Heart left ventricle (tissue), 16 donors: ENCODE results near the gene PRKCA. TPM values are rescaled to one million over a fixed set of nuclear protein-coding genes. Genes with fewer than 3 reads are reported as not detected.

Experiments
- ATAC-seq, 4 donors: fragments of 200-7000 bp; cut with Tn5 transposase; one replicate each; pipeline ENCODE4 v1.9.1; 2020 to 2022; ENCODE audit warnings: moderate library complexity in 4 of 4, mild to moderate bottlenecking in 3 of 4, moderate number of reproducible peaks in 1 of 4
- DNase-seq, 5 donors: peaks; one replicate each; pipeline ENCODE4 v3.0.0-alpha.2; 2020
- H3K27ac ChIP-seq, 12 donors: fragments of 200-600 bp; sonication (generic) in 4 of 12; one replicate each; pipeline versions ENCODE4 v1.5.0 to v1.8.0; 2016 to 2022; ENCODE audit warnings: mild to moderate bottlenecking in 2 of 12
- H3K27me3 ChIP-seq, 9 donors: fragments of 200-600 bp; sonication (generic) in 2 of 9; one replicate each; pipeline versions ENCODE4 v1.5.1 to v1.8.0; 2016 to 2022; ENCODE audit warnings: mild to moderate bottlenecking in 3 of 9
- H3K36me3 ChIP-seq, 9 donors: fragments of 200-600 bp; sonication (generic) in 2 of 9; one replicate each; pipeline versions ENCODE4 v1.5.0 to v1.8.0; 2018 to 2022; ENCODE audit warnings: mild to moderate bottlenecking in 2 of 9
- H3K4me1 ChIP-seq, 12 donors: fragments of 200-600 bp; sonication (generic) in 4 of 12; one replicate each; pipeline versions ENCODE4 v1.5.0 to v1.8.0; 2016 to 2022; ENCODE audit warnings: mild to moderate bottlenecking in 3 of 12
- H3K4me3 ChIP-seq, 12 donors: fragments of 200-600 bp; sonication (generic) in 4 of 12; one replicate each; pipeline versions ENCODE4 v1.5.0 to v1.8.0; 2017 to 2022; ENCODE audit warnings: mild to moderate bottlenecking in 9 of 12, moderate library complexity in 4 of 12
- H3K9me3 ChIP-seq, 12 donors: fragments of 200-600 bp; sonication (generic) in 4 of 12; one replicate each; pipeline versions ENCODE4 v1.5.0 to v1.8.0; 2016 to 2022; ENCODE audit warnings: mild to moderate bottlenecking in 1 of 12
- CTCF ChIP-seq, 12 donors: fragments of 200-600 bp; sonication (generic) in 4 of 12; IDR thresholded peaks; one replicate each; pipeline versions ENCODE4 v1.5.0 to v1.8.0; 2018 to 2022; ENCODE audit warnings: antibody characterized with exemption in 12 of 12, mild to moderate bottlenecking in 5 of 12
- POLR2A ChIP-seq, 2 donors: fragments of 450-650 bp; IDR thresholded peaks; one replicate each; pipeline ENCODE4 v1.6.1; 2017; ENCODE audit warnings: antibody characterized with exemption in 2 of 2, mild to moderate bottlenecking in 2 of 2, moderate library complexity in 2 of 2
- WGBS, 4 donors: extraction: QIAGEN DNeasy Blood & Tissue Kit in 2 of 4; methylation state at CpG; one replicate each; pipeline versions ENCODE4 v1.1.5 to v1.1.7; 2013 to 2018; 5-methylcytosine and 5-hydroxymethylcytosine counted together
- intact Hi-C, 10 donors: fragments of 100-400 bp; cut with DNase I; formaldehyde crosslinking; loops; one replicate each; pipeline versions ENCODE4 v1.11.1 to v1.14.2; 2022
- polyA plus RNA-seq, 2 donors: library from polyadenylated mRNA; stranded (reverse); fragments of 200-250 nt; gene quantifications; one replicate each; pipeline ENCODE4 v1.2.3, GENCODE V29; 2013
- total RNA-seq, 9 donors: library from RNA; depleted of rRNA in 2 of 9; stranded (reverse); fragments of >200 nt in 2 of 9; fragmentation: NEBNext Ultra II Directional in 3 of 9; extraction: Animal tissue kit (Norgen Biotek cat#: 25700) in 3 of 9; gene quantifications; one replicate each; pipeline versions ENCODE4 v1.1.0 to v1.2.4, GENCODE V29; 2016 to 2023
- donor health status: ischemic (EF 13 %, LVEDD 7.1; RV severe dilation, severe dysfunction).
- donor health status: healthy with polysubstance abuse.
- donor health status: DM: no; HTN: yes; CAD: no.
- donor health status: DM: no; HTN: no; CAD: no.
- donor health status: ischemic (EF 25% LVEDD 6.9; RV normal size, moderate dysfunction).
- donor health status: ischemic (EF 25% LVEDD 5.7; RV mildly dilated, moderate dysfunction).
- donor health status: healthy.
- donor health status: DM: yes; HTN: yes; CAD: no.
- donor health status: ischemic (EF 35%, LVEDD 5.7; RV mildly dilated, moderate dysfunction).
- donor health status: nonischemic (EF 11% LVEDD 7.7; RV severe dilation, severe dysfunction).
- donor health status: DM: yes; HTN: yes; CAD: no.
- donor health status: PGD.
- donor health status: ischemic (EF 29% LVEDD 5.4; RV normal size, mild dysfunction).
- donor health status: nonischemic (EF 23%, LVEDD 6.1; RV moderate dilation, normal function).

PRKCA gene
- total and polyA plus RNA-seq, 11 donors, result 3.4 to 26.8 (median 11.4) TPM

GRCh38 chr17:66491213-66491612 lies 188.8 kb downstream of the PRKCA start:
- 68 to 78% (median 70%) methylated on average over 2 of the region's 2 CpGs for WGBS, 4 donors

GRCh38 chr17:66491665-66492064 lies 189.3 kb downstream of the PRKCA start:
- intact Hi-C loops, result no loop called here
- Histone ChIP-seq H3K27me3 (no peaks in the 10 kb centered on the region), H3K4me3 (no peak overlapping the region), H3K36me3 (no peaks in the 10 kb centered on the region), H3K4me1 (peaks cover 0 to 13% (median 0%) of the 10 kb centered on the region in 12 donors), H3K9me3 (no peaks in the 10 kb centered on the region), H3K27ac (no peak overlapping the region)
- no peak for TF ChIP-seq CTCF (IDR thresholded peaks at IDR 0.05)
- TF ChIP-seq POLR2A (IDR thresholded peaks at IDR 0.05), result no peak
- ATAC-seq (no peak), DNase-seq (no peak)
- WGBS, 4 donors, result 87 to 96% (median 92%) methylated on average over 3 of the region's 3 CpGs

More at GRCh38 chr17:66491213-66491612, 188.8 kb downstream of the PRKCA start:
- H3K9me3 ChIP-seq, result no peaks in the 10 kb centered on the region
- no peak for TF ChIP-seq POLR2A (IDR thresholded peaks at IDR 0.05)
- TF ChIP-seq CTCF (IDR thresholded peaks at IDR 0.05), result no peak
- intact Hi-C loops, result no loop called here
- H3K4me3 ChIP-seq, result no peak overlapping the region
- H3K27me3 ChIP-seq, result no peaks in the 10 kb centered on the region
- H3K27ac ChIP-seq, result no peak overlapping the region
- DNase-seq (no peak), ATAC-seq (no peak)
- peaks cover 0 to 13% (median 0%) of the 10 kb centered on the region in 12 donors for H3K4me1 ChIP-seq
- H3K36me3 ChIP-seq, result no peaks in the 10 kb centered on the region

- DNase-seq (no peak), ATAC-seq (no peak)
- Histone ChIP-seq H3K4me3 (no peak overlapping the region), H3K36me3 (no peaks in the 10 kb centered on the region), H3K4me1 (peaks cover 0 to 13% (median 0%) of the 10 kb centered on the region in 12 donors), H3K9me3 (no peaks in the 10 kb centered on the region), H3K27ac (no peak overlapping the region), H3K27me3 (no peaks in the 10 kb centered on the region)
- TF ChIP-seq CTCF (IDR thresholded peaks at IDR 0.05) (no peak), POLR2A (IDR thresholded peaks at IDR 0.05) (no peak)
- intact Hi-C loops, result no loop called here
- 85 to 95% (median 93%) methylated on average over 4 of the region's 4 CpGs for WGBS, 4 donors
Observed at GRCh38 chr17:66492080-66492479, 189.7 kb downstream of the PRKCA start.

GRCh38 chr17:66492561-66493005 lies 190.2 kb downstream of the PRKCA start:
- ATAC-seq, result no peak
- intact Hi-C loops, result no loop called here
- WGBS, 4 donors, result 63 to 77% (median 71%) methylated on average over 6 of the region's 6 CpGs
- Histone ChIP-seq H3K36me3 (no peaks in the 10 kb centered on the region), H3K4me3 (no peak overlapping the region), H3K27me3 (no peaks in the 10 kb centered on the region), H3K27ac (no peak overlapping the region), H3K4me1 (peaks cover 0 to 13% (median 0%) of the 10 kb centered on the region in 12 donors), H3K9me3 (no peaks in the 10 kb centered on the region)
- TF ChIP-seq POLR2A (IDR thresholded peaks at IDR 0.05), result no peak
- TF ChIP-seq CTCF (IDR thresholded peaks at IDR 0.05), result no peak
- no peak for DNase-seq
